Stimulated activated CD4-positive, alpha-beta T cell treated with anti-CD3 and anti-CD28 coated beads, Interleukin-1b, Interleukin-23, amount 100 ng/mL, for 1 hour (primary cell): ENCODE data around the gene PLCL2.
"Not testable (repeated sequence)": the region's sequence is repeated elsewhere in the genome, so short reads cannot be mapped to it uniquely, and the experiment has no call there.

Source experiments
- DNase-seq, 2 donors: peaks; one replicate each; pipeline ENCODE4 v3.0.0-alpha.2; 2020; ENCODE audit warnings: low read depth in 2 of 2

Gene PLCL2

GRCh38 chr3:16961621-16962205, 77.0 kb downstream of the PLCL2 start:
- DNase-seq: no peak

GRCh38 chr3:16975083-16975482, 90.3 kb downstream of the PLCL2 start:
- DNase-seq: no peak

- DNase-seq: no peak
These were observed 93.6 kb downstream of the PLCL2 start for GRCh38 chr3:16978234-16978920.

- DNase-seq: no peak
These were observed 94.1 kb downstream of the PLCL2 start for GRCh38 chr3:16978921-16979271.

- DNase-seq: not testable (repeated sequence)
These were observed 95.2 kb downstream of the PLCL2 start for GRCh38 chr3:16979769-16980515.

- not testable (repeated sequence) for DNase-seq
These were observed 95.8 kb downstream of the PLCL2 start for GRCh38 chr3:16980526-16980925.

- no peak for DNase-seq
These were observed 97.7 kb downstream of the PLCL2 start for GRCh38 chr3:16982460-16982859.

GRCh38 chr3:16985608-16986007, 100.9 kb downstream of the PLCL2 start:
- no peak for DNase-seq

GRCh38 chr3:16987141-16987540, 102.4 kb downstream of the PLCL2 start:
- no peak for DNase-seq

GRCh38 chr3:16990163-16990562, 105.4 kb downstream of the PLCL2 start:
- no peak for DNase-seq

GRCh38 chr3:16992198-16992597, 107.4 kb downstream of the PLCL2 start:
- no peak for DNase-seq

GRCh38 chr3:16993227-16993626, 108.5 kb downstream of the PLCL2 start:
- DNase-seq: no peak

- no peak for DNase-seq
These were observed 110.2 kb downstream of the PLCL2 start for GRCh38 chr3:16994854-16995525.

GRCh38 chr3:16995601-16996000, 110.8 kb downstream of the PLCL2 start:
- DNase-seq: no peak

GRCh38 chr3:16998236-16998923, 113.6 kb downstream of the PLCL2 start:
- DNase-seq: no peak

GRCh38 chr3:16999161-16999560, 114.4 kb downstream of the PLCL2 start:
- DNase-seq: no peak

GRCh38 chr3:16999871-17000270, 115.1 kb downstream of the PLCL2 start:
- DNase-seq: no peak

- DNase-seq: no peak
These were observed 118.7 kb downstream of the PLCL2 start for GRCh38 chr3:17003457-17003856.

- no peak for DNase-seq
These were observed 121.5 kb downstream of the PLCL2 start for GRCh38 chr3:17006132-17006852.

- no peak for DNase-seq
These were observed 122.5 kb downstream of the PLCL2 start for GRCh38 chr3:17007284-17007683.

- DNase-seq: no peak
These were observed 125.1 kb downstream of the PLCL2 start for GRCh38 chr3:17009826-17010225.
